ENCODE results near the gene GOLGA8N.
A peak's percentile ranks its signal among the peaks of the same experiment; 100 is the strongest.
"Not testable (repeated sequence)": the region's sequence is repeated elsewhere in the genome, so short reads cannot be mapped to it uniquely, and the experiment has no call there.

Gene GOLGA8N

DNA sequence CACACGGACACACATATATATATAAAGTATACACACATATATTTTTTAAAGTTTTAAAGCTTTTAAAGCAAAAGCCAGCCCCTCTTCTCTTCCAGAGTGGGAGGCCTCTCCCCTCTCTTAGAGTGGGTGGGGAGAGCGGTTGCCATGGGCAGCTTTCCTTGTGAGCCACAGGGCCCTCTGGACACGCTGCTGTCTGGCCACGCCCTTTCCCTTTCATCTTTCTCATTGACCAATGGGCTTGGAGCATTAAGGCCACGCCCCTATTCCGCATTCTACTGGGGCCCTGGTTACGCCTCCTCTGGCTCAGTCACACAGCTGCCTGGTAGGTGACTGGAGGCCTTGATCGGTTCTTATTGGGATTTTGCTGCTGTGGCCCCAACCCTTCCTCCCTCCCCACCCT is at the start of gene GOLGA8N:
GOLGA8N (plus strand) TSS at position 306 of the 400 bp plus-strand sequence.
- DNase-seq, result not testable (repeated sequence)

DNA sequence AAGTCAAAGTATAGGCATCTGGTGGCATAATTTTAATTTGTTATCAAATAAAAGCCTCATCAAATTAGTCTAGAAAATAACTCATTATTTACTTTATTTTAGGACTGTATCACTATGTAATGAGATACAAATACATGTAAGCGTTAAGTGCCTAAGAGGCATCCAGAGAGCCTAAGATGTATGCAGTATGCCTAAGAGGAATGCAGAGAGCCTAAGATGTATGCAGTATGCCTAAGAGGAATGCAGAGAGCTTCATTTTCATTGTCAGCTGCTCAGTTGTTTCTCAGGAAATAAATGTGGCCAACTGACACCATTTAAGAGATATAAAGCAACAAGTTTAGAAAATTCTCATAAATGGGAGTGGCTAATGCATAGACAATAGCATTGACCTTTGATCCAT is 49.8 kb upstream of the GOLGA8N start:
- not testable (repeated sequence) for DNase-seq

DNA sequence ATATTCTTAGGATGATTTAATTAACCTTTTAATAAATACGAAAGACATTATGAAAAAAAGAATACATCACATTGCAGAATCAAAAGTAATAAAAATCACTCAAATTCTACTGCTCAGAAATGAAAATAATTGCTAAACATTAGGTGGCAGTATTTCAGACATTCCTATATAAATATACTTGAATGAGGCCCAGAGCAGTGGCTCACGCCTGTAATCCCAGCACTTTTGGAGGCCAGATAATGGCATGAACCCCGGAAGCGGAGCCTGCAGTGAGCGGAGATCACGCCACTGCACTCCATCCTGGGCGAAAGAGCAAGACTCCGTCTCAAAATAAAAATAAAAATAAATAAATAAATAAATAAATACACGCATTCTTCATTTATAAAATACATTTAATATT is 48.1 kb upstream of the GOLGA8N start:
- DNase-seq, result not testable (repeated sequence)

DNA sequence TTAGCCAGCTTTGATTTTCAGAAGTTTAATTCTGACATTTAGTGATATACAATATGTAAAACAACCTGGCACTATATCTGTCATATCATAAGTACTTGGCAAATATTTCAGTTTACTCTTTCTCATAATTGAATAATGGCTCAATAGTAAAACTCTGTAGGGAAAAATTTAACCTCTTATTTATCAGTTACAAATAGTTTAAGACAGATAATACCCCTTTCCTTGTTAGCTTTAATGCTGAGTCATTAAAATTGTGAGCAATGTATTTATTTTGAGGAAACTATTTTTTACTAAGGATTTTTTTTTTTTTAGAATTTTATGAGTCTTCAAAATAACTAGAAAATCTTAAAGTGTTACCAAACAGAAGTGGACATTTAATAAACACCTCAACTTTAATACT is 38.7 kb upstream of the GOLGA8N start:
- not testable (repeated sequence) for DNase-seq

DNA sequence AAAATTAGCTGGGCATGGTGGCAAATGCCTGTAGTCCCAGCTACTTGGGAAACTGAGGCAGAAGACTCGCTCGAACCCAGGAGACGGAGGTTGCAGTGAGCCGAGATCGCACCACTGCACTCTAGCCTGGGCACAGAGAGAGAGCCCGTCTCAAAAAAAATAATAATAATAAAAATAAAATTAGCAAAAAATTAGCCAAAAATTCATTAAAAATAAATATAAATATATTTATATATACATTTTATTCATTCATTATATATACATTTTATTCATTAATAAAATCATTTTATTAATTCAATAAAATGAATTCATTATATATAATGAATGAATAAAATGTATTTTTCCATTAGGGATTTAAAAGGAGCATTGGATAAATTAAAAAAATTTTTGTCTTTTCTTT is 31.1 kb upstream of the GOLGA8N start:
- DNase-seq, result not testable (repeated sequence)

DNA sequence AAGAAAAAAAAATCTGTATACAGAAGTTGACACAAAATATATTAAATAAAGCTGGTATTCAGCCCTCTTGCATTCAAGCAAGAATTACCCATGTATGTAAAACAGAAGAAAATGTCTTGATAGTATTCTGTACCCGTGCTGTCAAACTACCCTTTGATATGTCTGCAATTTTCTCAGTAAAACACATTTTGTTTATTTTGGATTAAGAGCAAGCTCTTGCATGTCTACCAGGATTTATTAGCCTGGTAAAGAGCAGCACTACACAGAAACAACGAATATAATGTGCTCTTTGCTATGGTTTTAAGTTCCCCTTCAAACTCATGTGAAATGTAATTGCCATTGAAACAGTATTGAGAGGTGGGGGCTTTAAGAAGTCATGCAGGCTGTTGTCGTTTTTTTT is 24.3 kb upstream of the GOLGA8N start:
- not testable (repeated sequence) for DNase-seq

DNA sequence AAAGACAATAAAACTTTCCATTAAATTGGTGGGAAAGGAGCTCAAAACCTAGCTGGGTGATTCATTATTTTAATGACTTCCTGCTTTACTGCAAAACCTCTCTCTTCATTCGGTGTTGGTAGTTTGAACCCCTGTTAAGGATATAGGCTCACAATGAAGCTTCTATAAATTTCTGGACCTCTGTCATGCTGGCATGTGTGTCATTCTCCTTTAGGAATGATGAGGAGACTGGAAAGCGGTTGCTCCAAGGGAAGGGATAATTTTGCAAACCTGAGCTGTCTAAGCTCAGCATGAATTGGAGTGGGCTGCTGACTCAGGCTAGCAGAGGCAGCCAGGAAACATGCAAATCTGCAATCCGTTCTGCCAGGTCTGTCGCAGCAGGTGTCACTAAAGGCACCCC is 14.8 kb upstream of the GOLGA8N start:
- not testable (repeated sequence) for DNase-seq

DNA sequence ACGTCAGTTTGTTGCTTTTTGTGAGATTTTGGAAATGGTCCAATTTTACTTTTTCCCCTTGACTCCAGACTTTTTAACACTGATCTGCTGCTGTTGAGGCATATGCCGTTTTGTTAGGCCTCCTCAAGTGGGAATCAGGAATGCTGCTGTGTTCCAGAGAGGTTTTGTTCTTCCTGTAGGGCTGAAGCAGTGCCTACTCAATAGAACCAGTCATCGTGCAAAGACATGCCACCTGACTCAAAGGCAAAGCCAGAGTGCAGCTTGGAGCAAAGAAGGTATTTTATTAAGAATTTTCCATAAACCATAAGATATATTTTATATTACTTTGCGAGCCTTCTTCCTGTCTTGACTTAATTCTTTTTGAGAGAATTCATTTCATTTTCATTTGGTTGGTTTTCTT is 7.4 kb upstream of the GOLGA8N start:
- DNase-seq, result not testable (repeated sequence)

DNA sequence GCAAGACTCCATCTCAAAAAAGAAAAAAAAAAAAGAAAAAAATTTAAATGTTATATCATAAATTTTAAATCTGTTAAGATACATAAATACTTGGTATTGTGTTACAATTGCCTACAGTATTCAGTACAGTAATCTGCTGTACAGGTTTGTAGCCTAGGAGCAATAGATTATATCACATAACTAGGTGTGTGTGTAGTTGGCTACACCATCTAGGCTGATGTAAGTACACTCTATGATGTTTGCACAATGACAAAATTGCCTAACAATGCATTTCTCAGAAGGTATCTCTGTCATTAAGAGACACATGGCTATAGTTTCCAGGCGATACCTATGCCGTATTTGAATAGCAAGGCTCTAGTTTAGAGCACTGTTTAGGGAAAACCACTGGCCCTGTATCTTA is 16.3 kb downstream of the GOLGA8N start:
- DNase-seq, result not testable (repeated sequence)

DNA sequence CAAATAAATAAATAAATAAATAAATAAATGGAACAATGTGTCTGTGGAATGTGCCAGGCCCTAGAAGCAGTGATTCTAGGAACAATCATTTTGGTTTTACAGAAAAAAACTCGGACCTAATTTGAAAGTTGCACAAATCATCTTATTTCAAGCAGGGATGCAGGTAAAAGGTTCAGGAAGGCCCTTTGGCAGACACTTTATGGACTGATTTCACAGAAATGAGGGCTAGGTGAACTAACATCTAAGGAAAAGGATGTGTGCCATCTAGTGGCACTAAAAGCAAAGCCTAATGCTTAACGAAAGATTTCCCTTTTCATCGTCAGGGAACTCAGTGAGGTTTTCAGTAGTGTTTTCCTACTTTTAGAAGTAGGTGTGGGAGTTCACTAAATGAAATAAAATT is 17.5 kb downstream of the GOLGA8N start:
- DNase-seq, result not testable (repeated sequence)

DNA sequence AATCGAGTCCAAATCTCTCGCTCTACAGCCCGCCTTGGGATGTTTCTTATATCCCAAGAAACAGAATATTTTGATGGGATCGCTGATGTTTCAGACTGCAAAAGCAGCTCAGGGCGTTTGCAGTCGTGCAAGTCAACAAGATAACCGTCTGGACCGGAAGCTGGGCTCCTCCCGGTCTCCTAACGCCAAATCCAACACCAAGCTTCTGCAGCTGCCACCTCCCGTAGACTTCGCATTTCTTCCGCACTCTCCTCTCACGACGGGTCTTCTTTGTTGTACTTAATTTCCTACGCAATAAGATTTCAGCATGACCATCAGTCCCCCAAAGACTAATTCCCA is 21.4 kb downstream of the GOLGA8N start:
- DNase-seq, result not testable (repeated sequence)

DNA sequence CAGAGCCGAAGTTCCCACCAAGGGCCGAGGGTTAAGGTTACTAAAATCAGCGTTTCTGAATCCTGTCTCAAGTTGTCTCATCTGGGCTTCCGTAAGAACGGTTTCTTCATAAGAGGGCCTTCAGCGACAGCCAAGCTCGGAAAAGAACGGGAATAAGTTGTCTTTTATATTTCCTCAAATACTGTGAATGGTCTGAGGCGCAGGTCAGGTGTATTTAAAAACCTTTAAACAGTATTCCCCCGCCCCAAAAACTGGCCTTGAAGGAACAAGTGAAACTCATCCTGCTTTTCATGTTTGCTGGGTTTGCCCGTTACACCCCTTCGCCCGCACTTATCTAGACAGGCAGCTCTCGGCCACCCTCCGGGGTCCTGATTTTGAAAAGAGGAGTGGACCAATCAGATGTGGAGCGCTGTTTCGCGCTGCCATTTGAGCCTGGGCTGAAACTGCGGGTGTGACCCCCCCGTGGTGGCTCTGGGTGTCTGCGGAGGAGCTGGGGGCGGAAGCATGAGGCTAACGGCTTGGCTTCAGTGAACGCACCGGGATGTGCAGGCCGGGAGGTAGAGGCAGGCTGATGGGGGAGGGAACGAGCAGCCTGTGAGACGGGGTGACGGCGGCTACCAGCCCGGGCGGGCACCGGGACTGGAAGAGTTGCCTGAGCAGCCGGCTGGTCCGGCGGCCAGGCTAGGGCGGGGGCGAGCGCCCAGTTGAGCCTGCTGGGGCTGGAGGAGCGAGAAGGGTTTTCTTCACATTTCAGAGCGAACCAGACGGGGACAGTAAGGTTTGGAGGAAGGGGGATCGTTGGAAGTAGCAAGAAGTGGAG is 22.0 kb downstream of the GOLGA8N start, which contains the start of gene ARHGAP11A:
ARHGAP11A (plus strand) TSS at position 454 of the 820 bp plus-strand sequence. CDS start 708 bp downstream, outside the sequence.
- peak; percentile 85 for DNase-seq

DNA sequence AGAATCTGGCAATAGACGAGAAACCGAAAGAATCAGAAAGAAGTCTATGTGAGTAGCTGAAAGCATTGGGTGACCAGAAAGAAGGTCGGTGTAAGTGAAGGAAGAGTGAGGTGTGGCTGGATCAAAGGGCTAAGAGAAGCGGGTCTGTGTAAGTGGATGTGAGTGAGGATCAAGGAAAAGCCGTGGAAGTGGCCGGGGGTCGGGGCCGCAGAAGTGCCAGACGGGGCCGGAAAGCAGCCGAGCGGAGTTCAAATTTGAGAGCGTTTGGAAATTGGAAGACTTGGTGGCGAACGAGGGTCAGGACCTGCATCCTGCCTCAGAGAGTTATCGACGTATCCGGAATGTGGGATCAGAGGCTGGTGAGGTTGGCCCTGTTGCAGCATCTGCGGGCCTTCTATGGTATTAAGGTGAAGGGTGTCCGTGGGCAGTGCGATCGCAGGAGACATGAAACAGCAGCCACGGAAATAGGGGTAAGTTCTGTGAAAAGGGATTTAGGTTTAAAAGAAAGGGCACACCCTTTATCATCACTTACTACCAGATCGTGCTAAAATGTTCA is 22.7 kb downstream of the GOLGA8N start:
- DNase-seq, result not testable (repeated sequence)

DNA sequence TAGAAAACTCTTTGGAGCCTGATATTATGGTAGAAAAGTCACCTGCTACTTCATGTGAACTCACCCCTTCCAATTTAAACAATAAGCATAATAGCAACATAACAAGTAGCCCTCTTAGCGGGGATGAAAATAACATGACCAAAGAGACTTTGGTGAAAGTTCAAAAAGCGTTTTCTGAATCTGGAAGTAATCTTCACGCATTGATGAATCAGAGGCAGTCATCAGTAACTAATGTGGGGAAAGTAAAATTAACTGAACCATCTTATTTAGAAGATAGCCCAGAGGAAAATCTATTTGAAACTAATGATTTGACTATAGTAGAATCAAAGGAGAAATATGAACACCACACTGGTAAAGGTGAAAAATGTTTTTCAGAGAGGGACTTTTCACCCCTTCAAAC is 43.2 kb downstream of the GOLGA8N start:
- DNase-seq, result no peak

DNA sequence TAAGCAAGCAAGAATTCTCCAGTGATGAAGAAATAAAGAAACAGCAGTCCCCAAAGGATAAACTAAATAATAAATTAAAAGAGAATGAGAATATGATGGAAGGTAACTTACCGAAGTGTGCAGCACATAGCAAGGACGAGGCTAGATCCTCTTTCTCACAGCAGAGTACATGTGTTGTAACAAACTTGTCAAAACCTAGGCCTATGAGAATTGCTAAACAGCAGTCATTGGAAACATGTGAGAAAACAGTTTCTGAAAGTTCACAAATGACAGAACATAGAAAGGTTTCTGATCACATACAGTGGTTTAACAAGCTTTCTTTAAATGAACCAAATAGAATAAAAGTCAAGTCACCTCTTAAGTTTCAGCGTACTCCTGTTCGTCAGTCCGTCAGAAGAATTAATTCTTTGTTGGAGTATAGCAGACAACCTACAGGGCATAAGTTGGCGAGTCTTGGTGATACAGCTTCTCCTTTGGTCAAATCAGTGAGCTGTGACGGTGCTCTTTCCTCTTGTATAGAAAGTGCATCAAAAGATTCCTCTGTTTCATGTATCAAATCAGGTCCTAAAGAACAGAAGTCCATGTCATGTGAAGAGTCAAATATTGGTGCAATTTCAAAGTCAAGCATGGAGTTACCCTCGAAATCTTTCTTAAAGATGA is 43.8 kb downstream of the GOLGA8N start:
- DNase-seq, result no peak

DNA sequence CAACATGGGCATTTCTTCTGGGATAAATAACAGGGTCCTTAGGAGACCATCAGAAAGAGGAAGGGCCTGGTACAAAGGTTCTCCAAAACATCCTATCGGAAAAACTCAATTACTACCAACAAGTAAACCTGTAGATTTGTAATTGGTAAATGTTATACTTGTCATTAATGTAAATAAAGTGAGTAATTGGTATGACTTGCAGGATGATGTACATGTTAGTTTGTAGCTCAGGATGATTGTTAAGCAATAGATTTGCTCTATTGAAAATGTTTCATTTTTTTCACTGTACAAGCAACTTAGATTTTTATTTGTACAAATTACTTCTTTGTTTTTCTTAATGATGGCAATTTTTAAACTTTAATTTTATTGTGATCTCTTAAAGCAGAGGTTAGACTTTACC is 44.4 kb downstream of the GOLGA8N start:
- no peak for DNase-seq

DNA sequence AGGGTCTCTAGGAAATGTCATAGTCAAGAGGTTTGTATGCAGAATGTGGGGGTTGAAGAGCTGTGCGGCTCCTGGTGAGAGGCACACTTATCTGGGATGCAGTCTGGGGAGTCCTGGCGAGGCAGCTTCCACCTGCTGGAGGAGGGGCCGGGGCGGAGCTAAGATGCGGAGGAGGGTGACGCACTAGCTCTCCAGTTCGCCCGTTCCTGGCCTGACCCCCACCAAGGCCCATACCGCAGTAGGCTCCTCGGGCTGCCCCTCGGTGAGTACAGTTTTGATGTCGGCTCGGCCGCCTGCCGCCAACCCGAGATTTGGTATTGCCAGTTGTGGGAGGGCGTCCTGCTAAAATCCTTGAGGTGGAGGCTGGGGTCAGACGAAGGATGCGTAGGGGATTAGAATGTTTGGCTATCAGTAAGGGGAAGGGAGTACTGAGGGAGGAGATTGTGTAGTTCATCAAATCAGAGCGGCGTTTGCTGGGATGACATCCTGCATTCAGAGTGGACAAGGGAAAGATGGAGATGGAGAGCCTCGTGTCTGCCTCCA is 48.3 kb downstream of the GOLGA8N start, which contains the start of gene SCG5:
SCG5 (plus strand) TSS at position 194 of the 543 bp plus-strand sequence. CDS start 1,883 bp downstream, outside the sequence.
- no peak for DNase-seq

DNA sequence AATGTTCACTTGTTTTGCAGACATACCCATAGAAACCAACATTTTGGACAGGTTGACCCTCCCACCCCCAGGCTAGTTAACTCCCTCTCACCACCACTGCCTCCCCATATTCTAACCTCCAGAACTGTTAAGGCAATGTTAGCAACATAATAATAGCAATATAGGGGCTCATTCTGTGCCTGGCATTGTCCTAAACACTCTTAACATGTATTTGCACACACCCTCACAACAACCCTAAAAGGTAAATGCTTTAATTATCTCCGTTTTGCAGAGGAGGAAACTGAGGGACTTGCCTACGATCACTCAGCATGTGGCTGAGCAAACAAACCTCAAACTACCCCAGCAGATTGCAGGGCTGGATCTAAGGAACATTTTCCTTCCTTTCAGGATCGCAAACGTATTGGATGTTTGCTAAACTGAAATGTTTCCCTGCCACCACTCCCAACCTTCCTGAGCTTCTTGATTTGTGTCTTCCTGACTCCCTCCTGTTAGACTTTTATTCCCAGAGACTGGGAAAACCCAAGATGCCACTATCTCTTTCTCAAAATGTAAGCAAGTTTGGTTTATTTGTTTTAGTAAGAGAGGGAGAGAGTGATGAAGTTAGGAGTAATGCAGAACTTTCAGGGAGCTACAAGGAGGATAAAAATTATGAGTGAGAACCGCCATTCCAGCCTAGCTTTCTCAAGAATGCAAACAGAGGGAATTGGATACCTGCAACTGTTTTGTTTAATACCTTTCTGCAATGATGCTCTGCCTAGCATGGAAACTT is 49.6 kb downstream of the GOLGA8N start:
- DNase-seq, result no peak

DNA sequence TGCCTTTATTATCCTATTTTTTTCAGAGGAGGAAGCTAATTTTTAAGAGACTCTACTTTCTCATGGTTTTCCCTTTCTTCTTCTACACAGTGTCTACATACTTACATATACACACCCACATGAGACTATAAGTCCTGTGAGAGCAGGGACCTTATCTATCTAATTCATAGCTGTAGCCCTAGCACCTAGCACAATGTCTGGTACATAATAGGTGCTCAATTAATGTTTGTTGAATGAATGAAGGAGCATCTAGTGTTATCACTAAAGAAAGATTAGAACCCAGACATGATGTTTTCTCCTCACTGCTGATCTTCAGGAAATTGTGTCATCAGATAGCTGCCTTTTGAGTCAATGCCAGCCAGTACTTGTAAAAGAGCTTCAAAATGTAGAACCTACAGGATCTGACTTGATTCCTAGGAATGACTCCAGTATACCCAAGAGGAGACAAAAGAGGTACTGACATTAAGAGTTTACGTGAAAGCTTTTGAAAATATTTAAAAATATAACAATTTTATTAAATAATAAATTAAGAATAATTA is 50.7 kb downstream of the GOLGA8N start:
- no peak for DNase-seq

DNA sequence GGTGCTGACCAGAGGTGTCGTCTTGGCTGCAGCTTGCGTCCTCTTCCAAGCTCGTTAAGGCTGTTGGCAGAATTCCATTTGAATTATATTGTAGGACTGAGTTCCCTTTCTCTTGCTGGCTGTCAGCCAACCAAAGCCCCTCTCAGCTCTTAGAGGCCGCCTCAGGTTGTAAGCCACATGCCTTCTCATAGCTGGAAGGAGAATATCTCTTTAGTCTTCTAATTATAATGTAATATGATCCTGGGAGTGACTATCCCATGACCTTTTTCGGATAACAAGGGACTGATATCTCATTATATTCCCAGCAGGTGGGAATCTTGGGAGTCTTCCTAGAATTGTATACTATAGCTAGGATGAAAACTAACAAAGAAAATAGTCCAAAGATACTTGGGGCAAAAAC is 53.0 kb downstream of the GOLGA8N start:
- DNase-seq, result no peak

DNA sequence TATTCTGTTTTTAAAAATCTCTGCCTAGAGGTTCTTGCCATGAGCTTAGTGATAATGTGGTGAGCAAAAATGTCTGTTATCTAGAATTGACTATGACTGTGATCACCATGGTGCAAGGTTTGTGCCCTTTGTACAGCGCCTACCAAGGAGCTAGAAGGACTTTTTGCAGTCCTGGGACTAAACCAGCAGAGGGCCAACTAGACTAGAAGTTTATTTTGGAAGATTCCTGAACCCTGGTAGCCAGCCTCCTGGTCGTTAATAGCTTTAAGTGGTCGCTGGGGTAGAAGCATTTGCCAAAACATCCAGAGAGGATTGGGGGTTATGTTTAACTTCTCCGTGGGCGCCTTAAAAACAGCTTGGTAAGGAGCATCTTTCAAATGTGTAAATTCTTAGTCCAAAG is 56.1 kb downstream of the GOLGA8N start:
- DNase-seq, result no peak

DNA sequence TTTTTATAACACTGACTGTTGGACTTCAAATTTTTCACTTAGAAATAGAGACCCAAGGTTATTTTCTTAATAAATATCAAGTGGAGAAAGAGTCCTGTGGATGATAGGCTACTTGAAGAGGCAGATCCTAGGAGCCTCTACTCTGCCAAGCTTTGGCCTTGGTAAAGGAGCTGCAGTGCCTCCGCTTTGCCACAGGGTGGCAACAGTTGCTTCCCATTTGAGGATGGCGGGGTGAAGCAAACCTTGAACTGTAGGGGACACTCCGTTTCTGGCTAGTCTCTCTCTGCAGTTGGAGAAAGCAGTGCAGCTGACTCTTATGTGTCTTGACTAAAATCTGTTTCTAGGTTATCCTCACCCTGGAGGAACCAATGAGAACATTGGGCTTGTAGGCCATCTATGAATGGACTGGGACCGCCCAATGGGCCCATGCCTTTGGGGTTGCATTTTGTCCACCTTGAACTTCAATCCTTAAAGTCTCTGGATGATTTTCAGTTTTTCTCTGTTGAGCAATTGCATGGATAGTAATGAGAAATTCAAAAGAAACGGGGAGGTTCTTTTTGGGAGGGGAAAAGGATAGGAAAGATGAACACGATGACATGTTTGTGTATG is 58.1 kb downstream of the GOLGA8N start:
- peak; percentile 48 for DNase-seq

Data from CD4-positive, alpha-beta T cell treated with Interleukin-15 for 1 hour (primary cell).